ENCODE results near the gene RAD52. TPM values are rescaled to one million over a fixed set of nuclear protein-coding genes. Genes with fewer than 3 reads are reported as not detected.

The RAD52 gene
- 7.9 and 10.5 TPM in 2 replicates for total RNA-seq (2012; rRNA removed)

DNA sequence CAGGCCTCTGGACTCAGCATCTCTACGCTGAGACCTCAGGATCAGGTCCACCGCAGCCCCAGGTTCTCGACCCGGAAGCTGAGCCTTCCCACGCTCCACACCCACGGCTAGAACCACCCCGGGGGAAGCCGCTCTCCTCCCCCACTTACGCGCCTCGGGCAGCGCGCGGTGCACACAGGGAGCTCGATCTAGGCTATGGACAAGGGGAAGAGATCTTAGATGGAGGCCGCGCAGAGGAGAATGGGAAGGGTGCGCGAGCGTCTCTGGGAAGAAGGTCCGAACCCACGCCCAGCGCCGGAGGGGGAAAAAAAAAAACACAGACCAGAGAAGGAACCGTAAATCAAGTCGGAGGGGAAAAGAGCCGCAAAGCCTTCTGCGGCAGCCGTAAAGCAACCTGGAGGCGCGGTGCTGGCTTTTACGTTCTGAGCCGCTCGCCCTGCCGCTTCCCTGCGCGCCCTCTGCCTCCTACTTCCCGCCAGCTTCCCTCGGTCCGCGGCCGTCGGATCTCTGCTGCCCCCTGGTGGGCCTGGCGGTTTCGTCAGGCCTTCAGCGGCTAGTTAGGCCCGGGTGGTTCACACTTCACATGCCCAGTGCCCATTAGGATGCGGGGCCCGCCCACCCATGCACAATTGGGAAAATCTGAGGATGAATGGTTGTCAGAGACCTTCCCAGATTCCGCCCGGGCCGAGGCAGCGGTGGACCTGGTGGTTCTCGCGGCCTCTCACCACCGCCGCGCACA is at the start of gene RAD52:
RAD52 (minus strand) TSS at position 242 of the 739 bp plus-strand sequence. CDS start 16,636 bp downstream, outside the sequence.
- Histone ChIP-seq H3K4me3 (ENCODE audit: low read length) (peak within 1 kb of the TSS; percentile 79), H3K4me1 (ENCODE audit: control insufficient read depth, insufficient read depth, low read length) (peaks cover 31% of the 10 kb centered on the region), H3K9me3 (replicated peaks; ENCODE audit: low read length) (no peaks in the 10 kb centered on the region), H3K4me2 (ENCODE audit: low read length) (peak within 1 kb of the TSS; percentile 89), H3K9ac (ENCODE audit: low read depth, low read length) (peak within 1 kb of the TSS; percentile 86), H3K27me3 (ENCODE audit: control insufficient read depth, insufficient read depth, low read length) (no peaks in the 10 kb centered on the region), H3K36me3 (ENCODE audit: insufficient read depth, low read length) (no peaks in the 10 kb centered on the region)

DNA sequence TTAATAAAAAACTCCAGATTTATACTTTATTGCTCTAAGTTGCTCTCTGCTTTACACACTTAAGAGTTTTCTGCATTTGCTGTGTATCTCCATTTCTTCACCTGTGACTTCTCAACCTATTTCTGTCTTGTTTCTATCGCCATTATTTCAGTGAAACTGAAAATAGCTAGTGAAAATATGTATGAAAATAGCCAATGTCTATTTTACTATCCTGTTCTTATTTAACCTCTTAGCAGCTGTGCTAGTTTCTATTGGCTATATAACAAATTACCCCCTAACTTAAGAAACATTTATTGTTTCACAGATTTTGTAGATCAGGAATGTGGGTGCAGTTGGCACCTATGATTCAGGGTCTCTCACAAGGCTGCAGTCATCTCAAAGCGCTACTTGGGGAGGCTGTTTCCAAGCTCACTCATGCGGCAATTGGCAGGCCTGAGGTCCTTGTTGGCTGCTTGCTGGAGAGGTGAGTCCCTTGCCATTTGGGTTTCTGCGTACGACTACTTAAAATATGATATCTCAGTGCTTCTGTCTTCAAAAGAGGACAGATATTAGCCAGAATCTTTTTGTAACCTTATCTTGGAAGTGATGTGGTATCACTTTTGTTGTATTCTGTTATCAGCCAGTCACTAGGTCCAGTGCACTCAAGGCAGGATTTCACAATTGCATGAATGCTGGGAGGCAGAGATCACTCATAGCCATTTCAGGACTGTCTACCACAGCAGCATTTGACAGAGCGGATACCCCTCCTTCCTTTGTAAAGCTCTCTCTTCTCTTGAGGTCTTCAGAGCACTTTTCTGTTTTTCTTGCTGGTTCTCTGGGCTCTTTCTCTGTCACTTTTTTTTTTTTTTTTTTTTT is 48.8 kb upstream of the RAD52 start:
- Histone ChIP-seq H3K9me3 (replicated peaks; ENCODE audit: low read length) (no peaks in the 10 kb centered on the region), H3K4me3 (ENCODE audit: low read length) (no peak overlapping the region), H3K4me2 (ENCODE audit: low read length) (no peak overlapping the region), H3K4me1 (ENCODE audit: control insufficient read depth, insufficient read depth, low read length) (peaks cover 11% of the 10 kb centered on the region), H3K27me3 (ENCODE audit: control insufficient read depth, insufficient read depth, low read length) (no peaks in the 10 kb centered on the region), H3K9ac (ENCODE audit: low read depth, low read length) (no peak overlapping the region), H3K36me3 (ENCODE audit: insufficient read depth, low read length) (no peaks in the 10 kb centered on the region)

DNA sequence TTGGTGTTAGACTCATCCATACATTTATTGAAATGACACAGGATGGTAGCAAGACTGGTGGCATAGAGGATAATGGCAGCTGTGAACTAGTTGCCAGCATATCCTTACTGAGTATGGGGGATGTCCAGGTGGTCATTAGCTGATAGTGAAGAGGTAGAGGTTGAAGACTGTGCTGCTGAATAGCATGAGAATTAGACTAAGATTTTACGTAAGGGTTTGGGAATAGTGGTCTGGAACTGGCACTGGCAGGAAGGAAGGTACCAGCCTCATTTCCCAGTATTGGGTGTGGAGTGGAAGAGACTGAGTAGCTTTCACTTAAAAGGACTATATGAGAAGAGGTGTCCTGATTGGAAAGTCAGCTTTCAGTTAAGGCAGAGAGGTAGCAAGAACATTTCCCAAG is 48.0 kb upstream of the RAD52 start:
- no peak overlapping the region for H3K9ac ChIP-seq (ENCODE audit: low read depth, low read length)
- no peaks in the 10 kb centered on the region for H3K36me3 ChIP-seq (ENCODE audit: insufficient read depth, low read length)
- no peaks in the 10 kb centered on the region for H3K9me3 ChIP-seq (replicated peaks; ENCODE audit: low read length)
- H3K4me2 ChIP-seq (ENCODE audit: low read length): no peak overlapping the region
- peaks cover 14% of the 10 kb centered on the region for H3K4me1 ChIP-seq (ENCODE audit: control insufficient read depth, insufficient read depth, low read length)
- H3K27me3 ChIP-seq (ENCODE audit: control insufficient read depth, insufficient read depth, low read length): no peaks in the 10 kb centered on the region
- H3K4me3 ChIP-seq (ENCODE audit: low read length): no peak overlapping the region

DNA sequence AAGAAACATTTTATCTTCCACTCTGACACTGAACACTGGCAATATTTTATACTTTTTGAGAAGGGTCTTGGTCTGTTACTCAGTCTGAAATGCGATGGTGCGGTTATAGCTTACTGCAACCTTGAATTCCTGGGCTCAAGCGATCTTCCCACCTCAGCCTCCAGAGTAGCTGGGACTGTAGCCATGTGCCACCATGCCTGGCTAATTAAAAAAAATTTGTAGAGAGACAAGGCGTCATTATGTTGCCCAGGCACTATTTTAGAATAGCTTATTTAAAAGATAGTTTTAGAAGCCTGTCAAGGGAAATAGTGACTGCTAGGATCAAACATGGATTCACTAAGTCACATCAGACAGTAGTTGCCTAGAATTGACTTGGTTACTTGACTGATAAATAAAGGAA is 47.4 kb upstream of the RAD52 start:
- Histone ChIP-seq H3K27me3 (ENCODE audit: control insufficient read depth, insufficient read depth, low read length) (no peaks in the 10 kb centered on the region), H3K4me3 (ENCODE audit: low read length) (no peak overlapping the region), H3K36me3 (ENCODE audit: insufficient read depth, low read length) (no peaks in the 10 kb centered on the region), H3K4me1 (ENCODE audit: control insufficient read depth, insufficient read depth, low read length) (peaks cover 20% of the 10 kb centered on the region), H3K9me3 (replicated peaks; ENCODE audit: low read length) (no peaks in the 10 kb centered on the region), H3K4me2 (ENCODE audit: low read length) (no peak overlapping the region), H3K9ac (ENCODE audit: low read depth, low read length) (no peak overlapping the region)

DNA sequence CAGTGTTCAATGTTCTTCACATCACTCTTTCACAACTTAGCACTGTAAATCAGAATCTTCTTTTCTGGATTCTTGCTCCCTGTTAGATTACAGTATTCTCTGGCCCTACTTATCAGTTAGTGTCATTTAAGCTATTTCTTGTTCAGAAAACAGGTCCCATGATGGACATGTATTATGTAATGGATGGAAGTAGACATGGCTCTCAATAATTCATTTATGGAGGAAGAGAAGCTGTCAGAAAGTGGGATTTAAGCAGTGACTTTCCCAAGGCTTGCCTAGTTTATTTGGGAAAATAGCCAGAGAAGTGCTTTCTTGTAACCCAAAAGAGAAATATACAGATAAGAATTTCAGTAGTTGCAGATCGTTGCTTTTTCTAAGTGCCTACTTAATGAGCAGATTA is 43.2 kb upstream of the RAD52 start:
- H3K4me1 ChIP-seq (ENCODE audit: control insufficient read depth, insufficient read depth, low read length): peaks cover 43% of the 10 kb centered on the region
- peak overlapping the region; percentile 95 for H3K4me3 ChIP-seq (ENCODE audit: low read length)
- H3K9me3 ChIP-seq (replicated peaks; ENCODE audit: low read length): no peaks in the 10 kb centered on the region
- H3K36me3 ChIP-seq (ENCODE audit: insufficient read depth, low read length): no peaks in the 10 kb centered on the region
- H3K9ac ChIP-seq (ENCODE audit: low read depth, low read length): peak overlapping the region; percentile 99
- H3K27me3 ChIP-seq (ENCODE audit: control insufficient read depth, insufficient read depth, low read length): no peaks in the 10 kb centered on the region
- peak overlapping the region; percentile 89 for H3K4me2 ChIP-seq (ENCODE audit: low read length)

DNA sequence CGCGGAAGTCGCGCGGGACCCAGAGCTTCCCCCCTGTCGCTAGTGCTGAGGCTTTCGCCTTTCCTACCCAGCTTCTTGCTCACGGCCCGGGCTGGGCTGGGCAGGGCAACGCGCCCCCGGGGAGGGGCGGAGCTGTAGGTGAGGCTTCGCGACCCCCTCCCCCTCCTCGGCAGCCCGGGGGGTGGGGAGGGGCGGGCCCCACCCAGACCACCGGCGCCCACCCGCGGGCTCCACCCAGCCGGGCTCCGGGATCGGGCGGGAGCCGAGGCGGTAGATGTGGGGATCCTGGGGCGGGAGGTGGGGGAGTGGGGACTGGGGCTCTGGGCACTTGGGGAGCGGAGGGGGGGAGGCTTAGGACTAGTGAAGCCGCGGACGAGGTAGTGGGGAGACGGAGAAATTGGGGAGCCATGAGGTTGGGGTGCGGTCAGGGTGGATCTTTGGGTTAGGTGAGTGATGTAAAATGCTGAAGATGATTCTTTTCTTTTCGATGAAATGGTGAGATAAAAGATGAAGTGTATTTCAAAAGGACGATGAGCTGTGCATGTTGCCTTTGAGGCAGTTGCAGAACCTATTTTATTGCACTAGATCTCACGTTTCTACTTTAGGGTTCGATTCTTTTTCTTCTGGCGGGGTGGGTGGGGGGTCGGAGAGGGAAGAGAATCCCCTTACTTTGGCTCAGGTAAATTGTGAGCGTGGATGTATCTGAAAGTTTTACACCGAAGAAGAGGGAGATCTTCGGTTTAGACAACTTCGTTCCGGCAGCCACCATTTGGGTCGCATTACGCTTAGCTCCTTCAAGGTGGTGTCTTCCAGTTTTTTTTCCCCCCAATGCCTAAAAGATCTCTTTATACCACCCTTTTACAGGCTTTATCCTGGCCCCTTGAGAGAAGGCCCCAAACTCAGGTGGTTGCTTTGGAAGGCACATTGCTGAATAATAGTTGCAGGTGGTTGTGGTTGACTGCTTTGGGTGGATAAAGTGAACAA is 42.1 kb upstream of the RAD52 start:
- Histone ChIP-seq H3K4me1 (ENCODE audit: control insufficient read depth, insufficient read depth, low read length) (peaks cover 43% of the 10 kb centered on the region), H3K4me3 (ENCODE audit: low read length) (peak overlapping the region; percentile 95), H3K27me3 (ENCODE audit: control insufficient read depth, insufficient read depth, low read length) (no peaks in the 10 kb centered on the region), H3K4me2 (ENCODE audit: low read length) (peak overlapping the region; percentile 89), H3K9ac (ENCODE audit: low read depth, low read length) (peak overlapping the region; percentile 99), H3K36me3 (ENCODE audit: insufficient read depth, low read length) (no peaks in the 10 kb centered on the region), H3K9me3 (replicated peaks; ENCODE audit: low read length) (no peaks in the 10 kb centered on the region)

DNA sequence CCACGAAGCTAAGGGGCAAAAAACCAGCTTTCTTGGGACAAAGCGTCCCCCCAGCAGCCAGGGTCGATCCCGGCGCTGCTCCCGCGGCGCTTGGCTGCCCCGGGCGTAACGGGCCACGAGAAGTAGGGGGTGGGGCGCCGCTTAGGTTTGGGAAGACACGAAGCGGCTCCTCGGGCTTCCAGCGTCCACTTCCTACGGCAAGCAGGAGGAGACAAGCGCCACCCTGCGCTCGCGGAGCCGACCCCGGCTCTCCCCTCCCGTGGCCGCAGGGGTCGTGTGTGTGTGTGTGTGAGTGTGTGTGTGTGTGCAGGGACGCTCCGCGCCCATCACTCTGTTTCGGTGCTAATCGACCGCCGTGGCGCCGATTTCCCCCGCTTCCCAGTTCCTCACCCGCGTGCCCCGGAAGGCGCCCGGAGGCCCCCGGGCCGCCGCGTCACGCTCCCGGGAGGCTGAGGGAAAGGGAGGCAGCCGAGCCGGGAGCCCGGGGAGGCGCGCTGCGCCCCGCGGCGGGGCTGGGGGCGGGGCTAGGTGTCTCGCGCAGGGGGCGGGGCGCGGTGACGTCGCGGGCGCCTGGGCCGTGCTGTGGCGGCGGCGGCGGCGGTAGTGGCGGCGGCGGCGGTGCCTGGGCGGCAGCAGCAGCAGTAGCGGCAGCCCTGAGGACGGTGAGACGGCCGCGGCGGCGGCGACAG is 41.3 kb upstream of the RAD52 start, which contains the start of gene ERC1:
ERC1 (plus strand) TSS at position 563 of the 689 bp plus-strand sequence. CDS start 36,681 bp downstream, outside the sequence.
- Histone ChIP-seq H3K4me1 (ENCODE audit: control insufficient read depth, insufficient read depth, low read length) (peaks cover 41% of the 10 kb centered on the region), H3K4me3 (ENCODE audit: low read length) (peak within 1 kb of the TSS; percentile 95), H3K27me3 (ENCODE audit: control insufficient read depth, insufficient read depth, low read length) (no peaks in the 10 kb centered on the region), H3K4me2 (ENCODE audit: low read length) (peak within 1 kb of the TSS; percentile 100), H3K9me3 (replicated peaks; ENCODE audit: low read length) (no peaks in the 10 kb centered on the region), H3K36me3 (ENCODE audit: insufficient read depth, low read length) (no peaks in the 10 kb centered on the region), H3K9ac (ENCODE audit: low read depth, low read length) (peak within 1 kb of the TSS; percentile 99)

DNA sequence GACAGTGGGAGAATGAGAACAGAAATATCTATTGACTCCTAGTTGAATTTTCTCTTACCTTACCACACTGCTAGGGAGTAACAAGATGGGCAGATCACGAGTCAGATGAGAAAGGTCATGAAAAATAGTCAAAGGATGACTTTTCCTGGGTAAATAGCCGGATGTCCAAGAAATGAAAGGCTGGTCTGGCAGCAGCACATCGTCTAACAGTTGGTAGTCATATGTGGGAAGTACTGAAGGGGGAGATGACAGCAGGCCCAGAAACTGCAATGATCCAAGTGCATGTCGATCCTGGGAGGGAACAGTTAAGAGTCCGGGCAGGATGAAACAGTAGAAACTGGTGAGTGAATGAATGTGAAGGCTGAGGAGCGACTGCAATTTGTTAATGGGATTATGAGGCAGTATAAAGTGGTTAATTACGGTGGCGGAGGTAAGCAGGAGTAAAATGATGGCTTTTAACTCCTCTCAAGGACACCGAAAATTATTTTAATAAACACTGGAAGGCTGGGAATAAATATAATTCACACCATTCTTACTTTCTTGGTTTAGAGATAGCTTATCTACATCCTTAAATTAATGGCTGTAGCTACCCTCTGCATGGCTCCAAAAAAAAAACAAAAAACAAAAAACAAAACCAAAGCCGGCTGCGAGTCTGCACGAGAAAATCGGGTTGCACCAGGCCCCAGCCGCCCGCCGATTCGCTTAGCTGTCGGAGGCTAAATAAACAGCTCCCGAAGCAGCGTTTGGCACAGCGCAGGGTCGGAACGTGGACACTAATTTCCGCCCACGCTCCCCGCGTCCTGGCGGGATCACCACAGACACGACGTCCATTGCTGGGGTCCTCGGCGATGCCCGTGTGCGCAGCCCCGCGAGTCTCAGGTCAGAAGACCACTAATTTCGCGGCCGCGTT is 40.5 kb upstream of the RAD52 start:
- Histone ChIP-seq H3K27me3 (ENCODE audit: control insufficient read depth, insufficient read depth, low read length) (no peaks in the 10 kb centered on the region), H3K9ac (ENCODE audit: low read depth, low read length) (peak overlapping the region; percentile 99), H3K36me3 (ENCODE audit: insufficient read depth, low read length) (no peaks in the 10 kb centered on the region), H3K9me3 (replicated peaks; ENCODE audit: low read length) (no peaks in the 10 kb centered on the region), H3K4me1 (ENCODE audit: control insufficient read depth, insufficient read depth, low read length) (peaks cover 36% of the 10 kb centered on the region), H3K4me2 (ENCODE audit: low read length) (peak overlapping the region; percentile 100), H3K4me3 (ENCODE audit: low read length) (peak overlapping the region; percentile 95)

DNA sequence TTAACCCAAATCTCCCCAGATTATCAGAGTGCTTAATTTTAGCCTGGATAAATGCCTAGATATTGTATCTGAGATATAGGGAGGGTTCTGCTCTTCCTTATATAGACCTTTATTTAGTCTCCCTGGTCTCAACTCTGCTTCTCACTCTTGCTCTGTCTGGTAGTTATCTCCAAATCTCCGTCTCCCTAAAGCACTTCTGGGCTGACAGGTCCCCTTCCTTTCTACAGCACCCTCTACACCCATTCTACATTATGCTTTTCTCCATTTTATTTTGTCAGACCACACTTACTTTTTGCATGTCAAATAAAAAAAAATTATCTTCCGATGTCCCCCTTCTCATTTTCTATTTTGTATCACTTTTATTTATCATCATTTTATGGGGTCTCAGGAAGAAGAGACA is 39.6 kb upstream of the RAD52 start:
- H3K4me3 ChIP-seq (ENCODE audit: low read length): peak overlapping the region; percentile 95
- H3K36me3 ChIP-seq (ENCODE audit: insufficient read depth, low read length): no peaks in the 10 kb centered on the region
- H3K9ac ChIP-seq (ENCODE audit: low read depth, low read length): peak overlapping the region; percentile 99
- peaks cover 33% of the 10 kb centered on the region for H3K4me1 ChIP-seq (ENCODE audit: control insufficient read depth, insufficient read depth, low read length)
- H3K4me2 ChIP-seq (ENCODE audit: low read length): peak overlapping the region; percentile 100
- H3K27me3 ChIP-seq (ENCODE audit: control insufficient read depth, insufficient read depth, low read length): no peaks in the 10 kb centered on the region
- H3K9me3 ChIP-seq (replicated peaks; ENCODE audit: low read length): no peaks in the 10 kb centered on the region

DNA sequence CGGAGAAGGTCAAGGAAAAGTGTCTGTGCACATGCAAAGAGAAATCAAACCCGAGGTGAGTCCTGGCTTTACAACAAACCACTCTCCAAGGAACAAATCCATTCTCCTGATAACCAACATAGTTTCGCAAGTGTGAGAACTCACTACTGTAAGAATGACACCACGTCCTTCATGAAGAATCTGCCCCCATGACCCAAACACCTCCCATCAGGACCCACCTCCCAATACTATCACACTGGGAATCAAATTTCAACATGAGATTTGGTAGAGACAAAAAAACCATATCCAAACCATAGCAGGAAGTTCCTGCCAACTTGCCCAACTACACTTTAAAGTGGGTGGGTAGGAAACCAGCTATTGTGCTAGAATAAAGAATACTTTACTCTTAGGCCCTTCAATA is 39.2 kb upstream of the RAD52 start:
- Histone ChIP-seq H3K4me1 (ENCODE audit: control insufficient read depth, insufficient read depth, low read length) (peaks cover 32% of the 10 kb centered on the region), H3K9ac (ENCODE audit: low read depth, low read length) (peak overlapping the region; percentile 99), H3K4me3 (ENCODE audit: low read length) (peak overlapping the region; percentile 95), H3K27me3 (ENCODE audit: control insufficient read depth, insufficient read depth, low read length) (no peaks in the 10 kb centered on the region), H3K9me3 (replicated peaks; ENCODE audit: low read length) (no peaks in the 10 kb centered on the region), H3K4me2 (ENCODE audit: low read length) (peak overlapping the region; percentile 100), H3K36me3 (ENCODE audit: insufficient read depth, low read length) (no peaks in the 10 kb centered on the region)
